Measurements from ENCODE around the gene UNC5A. TPM values are rescaled to one million over a fixed set of nuclear protein-coding genes. Genes with fewer than 3 reads are reported as not detected.
A peak's percentile ranks its signal among the peaks of the same experiment; 100 is the strongest.

The UNC5A gene
- total and polyA plus RNA-seq, 9 of the 15 experiments (the other 6 are each of a cell fraction or from before 2014, with no cell fraction given), result not detected

GRCh38 chr5:176819476-176819875 is 9.1 kb downstream of the UNC5A start:
- POLR2A ChIA-PET, result no interaction called here
- Histone ChIP-seq H3K9me1 (ENCODE audit: control insufficient read depth, insufficient read depth, low read length) (no peaks in the 10 kb centered on the region), H3K27me3 (ENCODE audit: control insufficient read depth in 2 of 2, insufficient read depth in 2 of 2, low read length in 2 of 2) (peaks cover 45 to 88% of the 10 kb centered on the region in 2 experiments), H3K4me2 (ENCODE audit: insufficient read depth, low read length) (no peak overlapping the region), H3K9me3 (replicated peaks; ENCODE audit: control insufficient read depth, insufficient read depth, low read depth, low read length) (no peaks in the 10 kb centered on the region), H4K20me1 (replicated peaks; ENCODE audit: control insufficient read depth, insufficient read depth, low read length) (peaks cover 13% of the 10 kb centered on the region; the same call in 1 of the 2 replicates), H3K27ac (ENCODE audit: extremely low read depth, low read depth, low read length) (no peak overlapping the region), H3K4me3 (no peak overlapping the region), H3K79me2 (ENCODE audit: control insufficient read depth, insufficient read depth, low read length) (no peaks in the 10 kb centered on the region), H3K4me1 (replicated peaks in 1 of 2; ENCODE audit: control insufficient read depth in 2 of 2, insufficient read depth in 2 of 2, low read length in 2 of 2) (peaks cover 0 to 28% of the 10 kb centered on the region in 2 experiments; a peak in 2 of 5 replicates), H2AFZ (ENCODE audit: low read depth, low read length) (no peak overlapping the region), H3K9ac (ENCODE audit: insufficient read depth in 1 of 2, low read depth in 2 of 2, low read length in 2 of 2) (no peak overlapping the region), H3K36me3 (ENCODE audit: control insufficient read depth, insufficient read depth, low read length) (no peaks in the 10 kb centered on the region)
- in situ Hi-C loops (cut with MboI) (no loop called here), intact Hi-C loops (cut with micrococcal nuclease) (loop anchor here (5.0 kb wide), 1 partner anchor 278 kb away; no protein-coding TSS in a partner anchor)
- DNase-seq (ENCODE audit: extremely low read depth in 1 of 4, low spot score in 3 of 4), result peak; percentile 25 to 71 (median 68)
- no TSS peak for BruUV-seq (replicated peaks)
- CTCF ChIA-PET (ENCODE audit: low intra/inter-chr PET ratio), result no interaction called here
- WGBS (ENCODE audit: insufficient coverage, low coverage, missing lambda C conversion rate), result 11% methylated on average over 5 of the region's 5 CpGs
- ATAC-seq, result peak; percentile 85
- peak; percentile 63 for FAIRE-seq
- TF ChIP-seq NFYB (IDR thresholded peaks at IDR 0.05; ENCODE audit: extremely low read depth, insufficient read length) (peak; percentile 35), ZFPM2 (CRISPR knock-in tag; IDR thresholded peaks at IDR 0.05) (no peak)

- intact Hi-C loops (cut with micrococcal nuclease), result no loop called here
- Histone ChIP-seq H3K9ac (ENCODE audit: insufficient read depth in 1 of 2, low read depth in 2 of 2, low read length in 2 of 2) (no peak overlapping the region), H3K36me3 (ENCODE audit: control insufficient read depth, insufficient read depth, low read length) (no peaks in the 10 kb centered on the region), H3K27ac (ENCODE audit: extremely low read depth, low read depth, low read length) (no peak overlapping the region), H4K20me1 (replicated peaks; ENCODE audit: control insufficient read depth, insufficient read depth, low read length) (peaks cover 8% of the 10 kb centered on the region; the same call in 1 of the 2 replicates), H3K4me1 (replicated peaks in 1 of 2; ENCODE audit: control insufficient read depth in 2 of 2, insufficient read depth in 2 of 2, low read length in 2 of 2) (peaks cover 0 to 28% of the 10 kb centered on the region in 2 experiments; a peak in 2 of 5 replicates), H3K79me2 (ENCODE audit: control insufficient read depth, insufficient read depth, low read length) (no peaks in the 10 kb centered on the region), H3K27me3 (ENCODE audit: control insufficient read depth in 2 of 2, insufficient read depth in 2 of 2, low read length in 2 of 2) (peaks cover 45 to 88% of the 10 kb centered on the region in 2 experiments), H2AFZ (ENCODE audit: low read depth, low read length) (no peak overlapping the region), H3K9me3 (replicated peaks; ENCODE audit: control insufficient read depth, insufficient read depth, low read depth, low read length) (no peaks in the 10 kb centered on the region), H3K4me3 (no peak overlapping the region), H3K4me2 (ENCODE audit: insufficient read depth, low read length) (no peak overlapping the region), H3K9me1 (ENCODE audit: control insufficient read depth, insufficient read depth, low read length) (no peaks in the 10 kb centered on the region)
- BruUV-seq (replicated peaks), result no TSS peak
- ChIA-PET POLR2A (interaction anchor here (0.6 to 0.9 kb wide), 4 partner anchors 49 to 109 kb away, joined by 3 read pairs; no protein-coding TSS in a partner anchor), CTCF (ENCODE audit: low intra/inter-chr PET ratio) (no interaction called here)
- DNase-seq (ENCODE audit: extremely low read depth in 1 of 4, low spot score in 3 of 4), result no peak
- FAIRE-seq, result no peak
- ATAC-seq, result no peak
- in situ Hi-C loops (cut with MboI), result no loop called here
- WGBS (ENCODE audit: insufficient coverage, low coverage, missing lambda C conversion rate), result 0% methylated on average over 7 of the region's 7 CpGs
- TF ChIP-seq ARID4B (CRISPR knock-in tag; IDR thresholded peaks at IDR 0.05) (no peak), ZBTB26 (CRISPR knock-in tag; IDR thresholded peaks at IDR 0.05) (no peak), ZNF444 (CRISPR knock-in tag; IDR thresholded peaks at IDR 0.05) (no peak), CEBPB (tag; IDR thresholded peaks at IDR 0.05) (no peak), SAFB2 (IDR thresholded peaks at IDR 0.05; ENCODE audit: borderline replicate concordance, low read depth, low read length, severe bottlenecking) (no peak), ZNF780A (CRISPR knock-in tag; IDR thresholded peaks at IDR 0.05) (no peak), PHF21A (IDR thresholded peaks at IDR 0.05; ENCODE audit: borderline replicate concordance, low read depth) (no peak), RBBP5 (IDR thresholded peaks at IDR 0.05; ENCODE audit: borderline replicate concordance, insufficient read depth, low read length, poor library complexity, severe bottlenecking) (no peak), CC2D1A (IDR thresholded peaks at IDR 0.05) (no peak)
These were observed 10.6 kb downstream of the UNC5A start for GRCh38 chr5:176820937-176821336.
